SU-DHL-6 (cell line): ENCODE results near the gene FAM217B.
"Not testable (repeated sequence)": the region's sequence is repeated elsewhere in the genome, so short reads cannot be mapped to it uniquely, and the experiment has no call there.

Experiments used
- H2AFZ ChIP-seq: fragments of 200-600 bp; sonication (generic); 2 replicates; pipeline ENCODE4 v1.6.1; 2014; ENCODE audit warnings: low read depth, mild to moderate bottlenecking, moderate library complexity, mixed read lengths, antibody characterized with exemption, low read length; ENCODE audit not compliant: severe bottlenecking
- H3F3A ChIP-seq: fragments of 200-600 bp; shearing (Covaris generic); 2 replicates; pipeline ENCODE4 v1.6.0; 2016; ENCODE audit warnings: antibody characterized with exemption, mild to moderate bottlenecking; ENCODE audit not compliant: insufficient read depth
- H3K27ac ChIP-seq: fragments of 200-600 bp; sonication (generic); 2 replicates; pipeline ENCODE4 v1.5.1; 2016; ENCODE audit warnings: low read depth, mild to moderate bottlenecking, low read length, moderate library complexity, mixed read lengths
- H3K27me3 ChIP-seq: fragments of 200-600 bp; sonication (generic), shearing (Covaris generic); 2 replicates; pipeline ENCODE4 v1.6.0; 2014; ENCODE audit warnings: mild to moderate bottlenecking, low read length
- H3K36me3 ChIP-seq: fragments of 200-600 bp; sonication (generic); 2 replicates; pipeline ENCODE4 v1.6.1; 2014; ENCODE audit warnings: mild to moderate bottlenecking, low read length, mixed read lengths
- H3K4me2 ChIP-seq: fragments of 300-600, 200-600 bp; shearing (Covaris generic), sonication (generic); 2 replicates; pipeline ENCODE4 v1.6.0; 2014; ENCODE audit warnings: low read length, low read depth, mild to moderate bottlenecking; ENCODE audit not compliant: poor library complexity, severe bottlenecking
- H3K4me3 ChIP-seq: fragments of 200-600 bp; sonication (generic); 2 replicates; pipeline ENCODE4 v1.5.1; 2014; ENCODE audit warnings: antibody characterized with exemption, low read length, mild to moderate bottlenecking, mixed read lengths; ENCODE audit not compliant: insufficient read depth, poor library complexity, severe bottlenecking
- H3K79me2 ChIP-seq: fragments of 200-600 bp; sonication (generic); 2 replicates; pipeline ENCODE4 v1.6.1; 2014; ENCODE audit warnings: mild to moderate bottlenecking, low read length, moderate library complexity; ENCODE audit not compliant: insufficient read depth
- H3K9ac ChIP-seq: fragments of 200-600 bp; sonication (generic); 2 replicates; pipeline ENCODE4 v1.7.0; 2014; ENCODE audit warnings: mild to moderate bottlenecking, low read length
- H3K9me2 ChIP-seq: fragments of 200-600 bp; sonication (generic); replicated peaks from 2 replicates; pipeline ENCODE4 v1.6.1; 2014; ENCODE audit warnings: low read length; ENCODE audit not compliant: insufficient read depth
- H3K9me3 ChIP-seq: fragments of 200-600 bp; sonication (generic); 2 replicates; pipeline ENCODE4 v1.6.1; 2014; ENCODE audit warnings: low read length, mixed read lengths; ENCODE audit not compliant: insufficient read depth
- H4K20me1 ChIP-seq: fragments of 200-600 bp; sonication (generic); 2 replicates; pipeline ENCODE4 v1.6.1; 2014; ENCODE audit warnings: low read depth, mild to moderate bottlenecking, antibody characterized with exemption, low read length, moderate library complexity, mixed read lengths
- EZH2phosphoT487 ChIP-seq: fragments of 200-600 bp; sonication (generic), shearing (Covaris generic); conservative IDR thresholded peaks from 2 replicates; pipeline ENCODE4 v1.6.1; 2018; ENCODE audit warnings: mild to moderate bottlenecking, antibody characterized with exemption, low read length, moderate library complexity, mixed read lengths
- TF ChIP-seq, protein P1 (sequence below): fragments of 200-600 bp; sonication (generic); IDR thresholded peaks from one replicate; pipeline ENCODE4 v1.5.1; 2017; ENCODE audit warnings: antibody characterized with exemption, mild to moderate bottlenecking, low read length, moderate library complexity; ENCODE audit not compliant: insufficient read depth, poor library complexity, severe bottlenecking

The FAM217B gene

DNA sequence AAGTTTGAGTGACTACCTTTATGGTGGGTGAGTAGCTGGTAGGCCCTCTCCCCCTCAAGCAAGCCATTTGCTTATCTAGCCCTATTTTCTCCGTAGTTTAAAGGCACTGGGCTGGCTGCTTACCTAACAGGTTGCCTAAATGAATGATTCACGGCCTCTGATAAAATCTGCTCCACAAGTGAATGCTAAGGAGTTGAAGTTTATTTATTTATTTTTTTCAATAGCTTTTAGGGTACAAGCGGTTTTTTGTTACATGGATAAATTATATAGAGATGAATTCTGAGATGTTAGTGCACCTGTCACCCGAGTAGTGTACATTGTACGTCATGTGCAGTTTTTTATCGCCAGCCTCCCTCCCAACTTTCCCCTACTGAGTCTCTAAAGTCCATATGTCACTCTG is 9.7 kb downstream of the FAM217B start:
- H3K27me3 ChIP-seq: no peaks in the 10 kb centered on the region
- H3K27ac ChIP-seq: no peak overlapping the region
- H2AFZ ChIP-seq: no peak overlapping the region
- no peak for TF ChIP-seq EZH2phosphoT487
- TF ChIP-seq, protein P1, sequence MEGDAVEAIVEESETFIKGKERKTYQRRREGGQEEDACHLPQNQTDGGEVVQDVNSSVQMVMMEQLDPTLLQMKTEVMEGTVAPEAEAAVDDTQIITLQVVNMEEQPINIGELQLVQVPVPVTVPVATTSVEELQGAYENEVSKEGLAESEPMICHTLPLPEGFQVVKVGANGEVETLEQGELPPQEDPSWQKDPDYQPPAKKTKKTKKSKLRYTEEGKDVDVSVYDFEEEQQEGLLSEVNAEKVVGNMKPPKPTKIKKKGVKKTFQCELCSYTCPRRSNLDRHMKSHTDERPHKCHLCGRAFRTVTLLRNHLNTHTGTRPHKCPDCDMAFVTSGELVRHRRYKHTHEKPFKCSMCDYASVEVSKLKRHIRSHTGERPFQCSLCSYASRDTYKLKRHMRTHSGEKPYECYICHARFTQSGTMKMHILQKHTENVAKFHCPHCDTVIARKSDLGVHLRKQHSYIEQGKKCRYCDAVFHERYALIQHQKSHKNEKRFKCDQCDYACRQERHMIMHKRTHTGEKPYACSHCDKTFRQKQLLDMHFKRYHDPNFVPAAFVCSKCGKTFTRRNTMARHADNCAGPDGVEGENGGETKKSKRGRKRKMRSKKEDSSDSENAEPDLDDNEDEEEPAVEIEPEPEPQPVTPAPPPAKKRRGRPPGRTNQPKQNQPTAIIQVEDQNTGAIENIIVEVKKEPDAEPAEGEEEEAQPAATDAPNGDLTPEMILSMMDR: no peak
- H4K20me1 ChIP-seq: no peaks in the 10 kb centered on the region
- no peaks in the 10 kb centered on the region for H3K79me2 ChIP-seq
- peaks cover 20% of the 10 kb centered on the region for H3F3A ChIP-seq
- H3K36me3 ChIP-seq: no peaks in the 10 kb centered on the region
- no peak overlapping the region for H3K9ac ChIP-seq
- no peaks in the 10 kb centered on the region for H3K9me3 ChIP-seq
- no peaks in the 10 kb centered on the region for H3K9me2 ChIP-seq
- no peak overlapping the region for H3K4me2 ChIP-seq
- no peak overlapping the region for H3K4me3 ChIP-seq

DNA sequence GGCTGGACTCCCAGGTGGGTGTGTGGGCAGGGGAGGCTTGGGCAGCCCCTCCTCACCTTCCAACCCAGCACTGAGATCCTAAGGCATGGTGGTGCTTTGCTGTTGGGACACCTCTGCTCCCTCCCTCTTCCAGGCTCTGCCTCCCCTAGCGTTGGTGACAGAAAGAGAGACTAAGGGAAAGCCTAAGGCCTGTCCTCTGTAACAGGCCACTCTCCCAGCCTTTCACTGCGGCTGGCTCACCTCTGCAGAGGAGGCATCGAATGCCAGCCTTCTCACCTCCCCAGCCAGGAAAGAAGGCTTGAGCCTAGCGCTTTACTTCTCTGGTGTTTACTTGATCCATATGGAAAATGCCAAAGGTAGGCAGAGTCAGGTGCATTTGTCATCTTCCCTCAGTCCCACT is 14.5 kb downstream of the FAM217B start:
- Histone ChIP-seq H3F3A (no peaks in the 10 kb centered on the region), H3K79me2 (no peaks in the 10 kb centered on the region), H3K27ac (no peak overlapping the region), H3K4me3 (no peak overlapping the region), H3K36me3 (no peaks in the 10 kb centered on the region), H3K9me2 (no peaks in the 10 kb centered on the region), H3K9ac (no peak overlapping the region), H3K9me3 (no peaks in the 10 kb centered on the region), H3K4me2 (no peak overlapping the region), H3K27me3 (no peaks in the 10 kb centered on the region), H4K20me1 (no peaks in the 10 kb centered on the region), H2AFZ (no peak overlapping the region)
- no peak for TF ChIP-seq EZH2phosphoT487

DNA sequence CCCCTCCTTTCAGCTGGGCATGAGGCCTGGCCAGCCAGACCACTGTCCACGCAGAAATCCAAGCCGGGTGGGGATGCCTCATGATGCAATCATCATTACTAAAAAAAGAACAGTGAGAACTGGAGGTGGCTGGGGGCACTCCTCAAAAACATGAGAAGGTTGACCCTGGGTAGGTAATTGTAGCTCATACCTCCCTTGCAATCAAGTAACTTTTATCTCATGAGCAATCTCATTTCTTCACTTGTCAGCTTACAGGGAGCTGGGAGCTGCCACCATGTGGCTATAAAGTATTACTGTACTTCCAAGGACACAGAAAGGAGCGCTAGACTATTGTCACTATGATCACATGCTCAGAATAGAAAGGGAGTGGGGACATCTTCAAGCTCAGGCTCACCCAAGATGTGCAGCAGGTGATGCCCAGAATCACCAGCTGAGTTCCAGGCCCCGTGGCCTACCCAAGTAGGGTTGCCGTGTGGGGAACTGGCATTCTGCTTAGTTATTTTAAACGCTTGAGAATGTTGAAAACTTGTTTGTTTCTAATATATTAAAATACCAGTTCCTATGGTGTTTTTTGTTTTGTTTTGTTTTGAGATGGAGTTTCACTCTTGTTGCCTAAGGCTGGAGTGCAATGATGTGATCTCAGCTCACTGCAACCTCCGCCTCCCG is 15.1 kb downstream of the FAM217B start:
- H3K27ac ChIP-seq: no peak overlapping the region
- H4K20me1 ChIP-seq: no peaks in the 10 kb centered on the region
- no peaks in the 10 kb centered on the region for H3K79me2 ChIP-seq
- no peaks in the 10 kb centered on the region for H3K36me3 ChIP-seq
- H3K4me2 ChIP-seq: no peak overlapping the region
- no peak overlapping the region for H3K4me3 ChIP-seq
- H3K9ac ChIP-seq: no peak overlapping the region
- no peaks in the 10 kb centered on the region for H3F3A ChIP-seq
- H3K9me3 ChIP-seq: no peaks in the 10 kb centered on the region
- no peak overlapping the region for H2AFZ ChIP-seq
- H3K27me3 ChIP-seq: no peaks in the 10 kb centered on the region
- no peaks in the 10 kb centered on the region for H3K9me2 ChIP-seq
- TF ChIP-seq, protein P1: no peak
- TF ChIP-seq EZH2phosphoT487: no peak

GRCh38 chr20:59957568-59957967 is 17.4 kb downstream of the FAM217B start:
- not testable (repeated sequence) for H3K9me3 ChIP-seq, H4K20me1 ChIP-seq, H3K9ac ChIP-seq, H3F3A ChIP-seq, H3K9me2 ChIP-seq, H3K27me3 ChIP-seq, H2AFZ ChIP-seq, H3K4me2 ChIP-seq, H3K27ac ChIP-seq, H3K36me3 ChIP-seq, H3K4me3 ChIP-seq, H3K79me2 ChIP-seq
